A549 (cell line): ENCODE measurements around the gene FNTB. TPM values are rescaled to one million over a fixed set of nuclear protein-coding genes. Genes with fewer than 3 reads are reported as not detected.
A peak's percentile ranks its signal among the peaks of the same experiment; 100 is the strongest.

Experiments used
- ATAC-seq, 2 experiments: fragments of 200-7000 bp in 1 of 2; fragments of >200 bp in 1 of 2; cut with Nextera tagmentation in 1 of 2; cut with Tn5 transposase in 1 of 2; 3 replicates each; pipeline versions ENCODE4 v1.8.0 to v1.9.1; 2018 to 2020; ENCODE audit warnings: mild to moderate bottlenecking in 1 of 2, moderate library complexity in 1 of 2
- CTCF ChIA-PET: fragments of 300-600 bp; sonication (Branson Sonifier 250); formaldehyde crosslinking; extraction: SDS; loops from one replicate; lab custom pipeline; 2021; ENCODE audit warnings: antibody characterized with exemption, inconsistent platforms; lab: Yijun Ruan, JAX
- POLR2A ChIA-PET: fragments of 350-600 bp; formaldehyde crosslinking; extraction: SDS; loops from one replicate; lab custom pipeline; 2021; ENCODE audit warnings: antibody characterized with exemption, inconsistent platforms; lab: Yijun Ruan, JAX
- DNase-seq, 2 experiments: peaks; one replicate each; pipeline versions ENCODE4 v3.0.0 to v3.0.0-alpha.2; 2011 to 2016; ENCODE audit warnings: low read depth in 1 of 2, low spot score in 1 of 2
- FAIRE-seq: peaks from 2 replicates; lab custom pipeline; 2011; peaks lifted over from hg19 to GRCh38; lab: Jason Lieb, UNC
- H3K27ac ChIP-seq, 2 experiments: fragments of >200 bp; sonication (Bioruptor Twin); formaldehyde crosslinking; 3 replicates each; pipeline ENCODE4 v1.5.1; 2016 to 2017
- H3K4me1 ChIP-seq: fragments of >200 bp; sonication (Bioruptor Twin); formaldehyde crosslinking; 3 replicates; pipeline ENCODE4 v1.6.1; 2016
- H3K4me2 ChIP-seq: fragments of >200 bp; sonication (Bioruptor Twin); formaldehyde crosslinking; 3 replicates; pipeline ENCODE4 v1.6.1; 2016
- H3K4me3 ChIP-seq: fragments of >200 bp; sonication (Bioruptor Twin); formaldehyde crosslinking; 3 replicates; pipeline ENCODE4 v1.5.1; 2016
- H3K9me3 ChIP-seq: fragments of >200 bp; sonication (Bioruptor Twin); formaldehyde crosslinking; 3 replicates; pipeline ENCODE4 v1.6.1; 2016
- BHLHE40 ChIP-seq: IDR thresholded peaks from 2 replicates; pipeline ENCODE4 v1.6.1; 2012; ENCODE audit warnings: low read depth, low read length, inconsistent platforms
- CBX2 ChIP-seq: fragments of 200-600 bp; sonication (generic); IDR thresholded peaks from 2 replicates; pipeline ENCODE4 v1.6.1; 2016; ENCODE audit warnings: low read depth, mild to moderate bottlenecking, borderline replicate concordance
- CEBPB ChIP-seq, 2 experiments: fragments of >200 bp in 1 of 2; sonication (Bioruptor Twin) in 1 of 2; formaldehyde crosslinking in 1 of 2; IDR thresholded peaks; 2 replicates each; pipeline ENCODE4 v1.6.1; 2012 to 2016
- CHD2 ChIP-seq: fragments of 150-350 bp; IDR thresholded peaks from 2 replicates; pipeline ENCODE4 v1.6.1; 2014; ENCODE audit warnings: low read length; ENCODE audit not compliant: partially characterized antibody
- CHD4 ChIP-seq: fragments of 200-600 bp; sonication (generic); IDR thresholded peaks from 2 replicates; pipeline ENCODE4 v1.6.1; 2016; ENCODE audit warnings: antibody characterized with exemption, mild to moderate bottlenecking, borderline replicate concordance
- EHF ChIP-seq: fragments of 250-450 bp; sonication (Bioruptor Pico); IDR thresholded peaks from 2 replicates; pipeline ENCODE4 v1.5.0; 2020; ENCODE audit warnings: mild to moderate bottlenecking
- EHMT2 ChIP-seq: fragments of 200-600 bp; sonication (generic); IDR thresholded peaks from 2 replicates; pipeline ENCODE4 v1.6.1; 2016; ENCODE audit warnings: antibody characterized with exemption, low read depth, mild to moderate bottlenecking, moderate library complexity
- EP300 ChIP-seq, 2 experiments: fragments of >200 bp; sonication (Bioruptor Twin); formaldehyde crosslinking; IDR thresholded peaks; 2 replicates in 1 of 2; 3 replicates in 1 of 2; pipeline ENCODE4 v1.6.1; 2016 to 2017
- FOSL2 ChIP-seq, 2 experiments: fragments of 450-650 bp in 1 of 2; fragments of >200 bp in 1 of 2; sonication (Bioruptor Twin) in 1 of 2; formaldehyde crosslinking; IDR thresholded peaks; 2 replicates each; pipeline versions ENCODE4 v1.5.0 to v1.6.1; 2016 to 2020; ENCODE audit warnings: mild to moderate bottlenecking in 1 of 2, moderate library complexity in 1 of 2
- GATA3 ChIP-seq: IDR thresholded peaks from 2 replicates; pipeline ENCODE4 v1.6.1; 2012; ENCODE audit warnings: borderline replicate concordance
- HDAC2 ChIP-seq: fragments of 200-600 bp; sonication (generic); IDR thresholded peaks from 2 replicates; pipeline ENCODE4 v1.6.1; 2016
- HOXA7 ChIP-seq: fragments of 250-450 bp; sonication (Bioruptor Pico); IDR thresholded peaks from 2 replicates; pipeline ENCODE4 v1.5.0; 2020; ENCODE audit warnings: mild to moderate bottlenecking, moderate library complexity
- HOXB5 ChIP-seq: fragments of 250-450 bp; sonication (Bioruptor Pico); IDR thresholded peaks from 2 replicates; pipeline ENCODE4 v1.5.0; 2020; ENCODE audit warnings: mild to moderate bottlenecking, moderate library complexity
- JUN ChIP-seq, 2 experiments: fragments of >200 bp; sonication (Bioruptor Twin); formaldehyde crosslinking; IDR thresholded peaks; 2 replicates in 1 of 2; 3 replicates in 1 of 2; pipeline ENCODE4 v1.6.1; 2016 to 2017
- JUNB ChIP-seq: fragments of >200 bp; sonication (Bioruptor Twin); formaldehyde crosslinking; IDR thresholded peaks from 2 replicates; pipeline ENCODE4 v1.6.1; 2016
- KDM5A ChIP-seq: fragments of 200-600 bp; sonication (generic); IDR thresholded peaks from 2 replicates; pipeline ENCODE4 v1.6.1; 2016; ENCODE audit warnings: antibody characterized with exemption, mild to moderate bottlenecking
- MAZ ChIP-seq: fragments of 150-350 bp; IDR thresholded peaks from 2 replicates; pipeline ENCODE4 v1.6.1; 2014; ENCODE audit warnings: antibody characterized with exemption, low read depth, low read length, borderline replicate concordance
- MYC ChIP-seq: IDR thresholded peaks from 2 replicates; pipeline ENCODE4 v1.6.1; 2012; ENCODE audit warnings: mild to moderate bottlenecking, inconsistent platforms, low read length, improper control_type of control experiment, borderline replicate concordance
- POLR2A ChIP-seq: IDR thresholded peaks from 2 replicates; pipeline ENCODE4 v1.6.1; 2012; ENCODE audit warnings: mild to moderate bottlenecking, low read length
- RAD21 ChIP-seq, 2 experiments: fragments of >200 bp in 1 of 2; sonication (Bioruptor Twin) in 1 of 2; formaldehyde crosslinking in 1 of 2; IDR thresholded peaks in 1 of 2; conservative IDR thresholded peaks in 1 of 2; 2 replicates in 1 of 2; 3 replicates in 1 of 2; pipeline ENCODE4 v1.6.1; 2012 to 2018; ENCODE audit warnings: inconsistent platforms in 1 of 2
- SMC3 ChIP-seq: fragments of >200 bp; sonication (Bioruptor Twin); formaldehyde crosslinking; IDR thresholded peaks from 3 replicates; pipeline ENCODE4 v1.6.1; 2018; ENCODE audit warnings: inconsistent platforms
- SREBF2 ChIP-seq: fragments of 450-650 bp; IDR thresholded peaks from 2 replicates; pipeline ENCODE4 v1.6.1; 2014; ENCODE audit warnings: mild to moderate bottlenecking, moderate library complexity
- TFCP2L1 ChIP-seq: fragments of 250-450 bp; sonication (Bioruptor Pico); IDR thresholded peaks from 2 replicates; pipeline ENCODE4 v1.5.0; 2021; ENCODE audit warnings: mild to moderate bottlenecking
- ZNF302 ChIP-seq: fragments of 250-450 bp; sonication (Bioruptor Pico); IDR thresholded peaks from 2 replicates; pipeline ENCODE4 v1.9.0; 2021; ENCODE audit warnings: inconsistent platforms, mild to moderate bottlenecking, moderate library complexity
- WGBS: methylation state at CpG from one replicate; pipeline ENCODE4 v1.1.6; 2017; ENCODE audit errors: missing lambda C conversion rate; 5-methylcytosine and 5-hydroxymethylcytosine counted together
- polyA minus RNA-seq: library from RNA; depleted of rRNA, polyadenylated mRNA; stranded (reverse); fragments of >200 nt; gene quantifications from 2 replicates; pipeline ENCODE4 v1.2.3, GENCODE V29; 2011; rRNA and poly(A)+ RNA removed
- polyA plus RNA-seq, 4 experiments: library from polyadenylated mRNA; depleted of rRNA in 3 of 4; stranded (reverse); fragments of >200 nt; fragmentation: RNase III in 1 of 4; extraction: RNeasy Plus Mini Kit Qiagen cat#74134 plus additional on column Dnase treatment in 1 of 4; gene quantifications; 2 replicates in 3 of 4; 3 replicates in 1 of 4; pipeline ENCODE4 v1.2.3, GENCODE V29; 2011 to 2017
- TF ChIP-seq, protein P1 (sequence below): fragments of 200-600 bp; sonication (generic); IDR thresholded peaks from 2 replicates; pipeline ENCODE4 v1.6.1; 2016; ENCODE audit warnings: antibody characterized with exemption, mild to moderate bottlenecking, moderate library complexity
- TF ChIP-seq, protein P2 (sequence below): IDR thresholded peaks from 2 replicates; pipeline ENCODE4 v1.6.1; 2012; ENCODE audit warnings: low read depth, borderline replicate concordance
- TF ChIP-seq, protein P3 (sequence below): fragments of >200 bp; sonication (Bioruptor Twin); formaldehyde crosslinking; IDR thresholded peaks from 3 replicates; pipeline ENCODE4 v1.6.1; 2016
- TF ChIP-seq, protein P4 (sequence below): fragments of 250-450 bp; sonication (Bioruptor Pico); IDR thresholded peaks from 2 replicates; pipeline ENCODE4 v1.5.0; 2021; ENCODE audit warnings: mild to moderate bottlenecking, moderate library complexity, borderline replicate concordance
- TF ChIP-seq, protein P5 (sequence below): IDR thresholded peaks from 2 replicates; pipeline ENCODE4 v1.6.1; 2012

FNTB gene, protein sequence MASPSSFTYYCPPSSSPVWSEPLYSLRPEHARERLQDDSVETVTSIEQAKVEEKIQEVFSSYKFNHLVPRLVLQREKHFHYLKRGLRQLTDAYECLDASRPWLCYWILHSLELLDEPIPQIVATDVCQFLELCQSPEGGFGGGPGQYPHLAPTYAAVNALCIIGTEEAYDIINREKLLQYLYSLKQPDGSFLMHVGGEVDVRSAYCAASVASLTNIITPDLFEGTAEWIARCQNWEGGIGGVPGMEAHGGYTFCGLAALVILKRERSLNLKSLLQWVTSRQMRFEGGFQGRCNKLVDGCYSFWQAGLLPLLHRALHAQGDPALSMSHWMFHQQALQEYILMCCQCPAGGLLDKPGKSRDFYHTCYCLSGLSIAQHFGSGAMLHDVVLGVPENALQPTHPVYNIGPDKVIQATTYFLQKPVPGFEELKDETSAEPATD
- 28.5 and 35.8 TPM in 2 replicates for polyA plus RNA-seq (2011; rRNA removed)
- polyA plus RNA-seq (2012; cell fraction: cytosol; rRNA removed) = 25.8 and 32.5 TPM in 2 replicates
- 45.2 TPM in 2 replicates for polyA plus RNA-seq (2012; cell fraction: nucleus; rRNA removed)
- 31.2 to 41.9 TPM (median 37.3 TPM) in 3 replicates for polyA plus RNA-seq (2017; fragmentation: RNase III; extraction: RNeasy Plus Mini Kit Qiagen cat#74134 plus additional on column Dnase treatment)
- 67.5 and 73.5 TPM in 2 replicates for polyA minus RNA-seq

DNA sequence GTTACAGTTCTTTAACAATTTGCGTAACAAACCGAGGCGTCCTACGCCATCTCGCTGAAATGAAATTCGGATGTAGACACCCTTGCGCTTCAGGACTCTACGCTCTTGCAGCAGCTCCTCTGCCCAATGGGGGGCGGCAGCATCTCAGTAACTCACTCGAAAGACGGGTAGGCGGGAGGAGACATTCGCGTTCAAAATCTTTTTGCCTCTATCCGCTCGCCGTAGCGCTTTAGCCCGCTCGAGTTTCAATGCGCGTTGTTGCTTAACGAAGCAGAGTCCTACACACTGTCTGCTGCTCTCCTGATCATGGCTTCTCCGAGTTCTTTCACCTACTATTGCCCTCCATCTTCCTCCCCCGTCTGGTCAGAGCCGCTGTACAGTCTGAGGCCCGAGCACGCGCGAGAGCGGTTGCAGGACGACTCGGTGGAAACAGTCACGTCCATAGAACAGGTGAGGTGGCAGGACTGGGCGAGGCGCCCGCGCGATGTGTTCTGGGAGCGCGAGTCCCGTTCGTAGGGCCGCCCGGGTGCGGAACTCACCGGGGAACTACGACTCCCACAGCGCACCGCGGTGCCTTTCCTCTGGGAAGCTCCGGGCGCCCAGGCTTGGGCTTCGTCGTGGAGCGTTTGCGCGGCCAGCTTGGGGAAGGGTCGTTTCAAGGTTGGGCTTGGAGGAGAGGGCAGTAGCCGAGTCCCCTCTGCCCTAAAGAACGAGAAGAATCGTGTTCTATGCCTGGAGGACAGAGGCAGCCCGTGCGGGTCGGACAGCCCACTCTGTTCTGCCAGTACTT is at the start of gene FNTB:
Gene FNTB, plus strand, starts transcription at position 248 of the 790 bp plus-strand sequence. Its CDS starts 59 bp downstream, at position 307.
- peak; percentile 97 to 98 for DNase-seq
- H3K9me3 ChIP-seq = no peaks in the 10 kb centered on the region
- H3K27ac ChIP-seq = peak within 1 kb of the TSS; percentile 86 to 93
- H3K4me3 ChIP-seq = peak within 1 kb of the TSS; percentile 83
- ChIA-PET CTCF (interaction anchor here (0.6 to 3.2 kb wide), 23 partner anchors 8 to 1118 kb away, joined by 3 to 30 read pairs (median 5); partner anchors contain the start of gene GPX2), POLR2A (interaction anchor here (0.5 to 1.5 kb wide), 13 partner anchors 12 to 446 kb away, joined by 3 to 12 read pairs (median 4); partner anchors contain the start of genes CHURC1, HSPA2 and MAX)
- under 1% methylated on average over 46 of the region's 65 CpGs for WGBS
- H3K4me2 ChIP-seq = peak within 1 kb of the TSS; percentile 86
- ATAC-seq = peak; percentile 95 to 97
- peaks cover 12% of the 10 kb centered on the region; the same call in 1 of the 3 replicates for H3K4me1 ChIP-seq
- peak; percentile 67 for FAIRE-seq
- peak; percentile 56 for TF ChIP-seq POLR2A
- TF ChIP-seq, protein P1, sequence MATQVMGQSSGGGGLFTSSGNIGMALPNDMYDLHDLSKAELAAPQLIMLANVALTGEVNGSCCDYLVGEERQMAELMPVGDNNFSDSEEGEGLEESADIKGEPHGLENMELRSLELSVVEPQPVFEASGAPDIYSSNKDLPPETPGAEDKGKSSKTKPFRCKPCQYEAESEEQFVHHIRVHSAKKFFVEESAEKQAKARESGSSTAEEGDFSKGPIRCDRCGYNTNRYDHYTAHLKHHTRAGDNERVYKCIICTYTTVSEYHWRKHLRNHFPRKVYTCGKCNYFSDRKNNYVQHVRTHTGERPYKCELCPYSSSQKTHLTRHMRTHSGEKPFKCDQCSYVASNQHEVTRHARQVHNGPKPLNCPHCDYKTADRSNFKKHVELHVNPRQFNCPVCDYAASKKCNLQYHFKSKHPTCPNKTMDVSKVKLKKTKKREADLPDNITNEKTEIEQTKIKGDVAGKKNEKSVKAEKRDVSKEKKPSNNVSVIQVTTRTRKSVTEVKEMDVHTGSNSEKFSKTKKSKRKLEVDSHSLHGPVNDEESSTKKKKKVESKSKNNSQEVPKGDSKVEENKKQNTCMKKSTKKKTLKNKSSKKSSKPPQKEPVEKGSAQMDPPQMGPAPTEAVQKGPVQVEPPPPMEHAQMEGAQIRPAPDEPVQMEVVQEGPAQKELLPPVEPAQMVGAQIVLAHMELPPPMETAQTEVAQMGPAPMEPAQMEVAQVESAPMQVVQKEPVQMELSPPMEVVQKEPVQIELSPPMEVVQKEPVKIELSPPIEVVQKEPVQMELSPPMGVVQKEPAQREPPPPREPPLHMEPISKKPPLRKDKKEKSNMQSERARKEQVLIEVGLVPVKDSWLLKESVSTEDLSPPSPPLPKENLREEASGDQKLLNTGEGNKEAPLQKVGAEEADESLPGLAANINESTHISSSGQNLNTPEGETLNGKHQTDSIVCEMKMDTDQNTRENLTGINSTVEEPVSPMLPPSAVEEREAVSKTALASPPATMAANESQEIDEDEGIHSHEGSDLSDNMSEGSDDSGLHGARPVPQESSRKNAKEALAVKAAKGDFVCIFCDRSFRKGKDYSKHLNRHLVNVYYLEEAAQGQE = 0 out of 2 replicates have a peak, but pooled peaks have one; percentile 27
- TF ChIP-seq BHLHE40 = peak; percentile 1; the same call in 1 of the 2 replicates
- 0 out of 2 replicates have a peak, but pooled peaks have one; percentile 19 for TF ChIP-seq MYC
- TF ChIP-seq RAD21 (conservative IDR thresholded peaks at IDR 0.05 in 1 of 2, IDR thresholded peaks at IDR 0.05 in 1 of 2) = peak; percentile 83 to 90
- TF ChIP-seq SMC3 = peak; percentile 63
- TF ChIP-seq EHMT2 = no peak
- TF ChIP-seq, protein P2, sequence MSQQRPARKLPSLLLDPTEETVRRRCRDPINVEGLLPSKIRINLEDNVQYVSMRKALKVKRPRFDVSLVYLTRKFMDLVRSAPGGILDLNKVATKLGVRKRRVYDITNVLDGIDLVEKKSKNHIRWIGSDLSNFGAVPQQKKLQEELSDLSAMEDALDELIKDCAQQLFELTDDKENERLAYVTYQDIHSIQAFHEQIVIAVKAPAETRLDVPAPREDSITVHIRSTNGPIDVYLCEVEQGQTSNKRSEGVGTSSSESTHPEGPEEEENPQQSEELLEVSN = peak; percentile 82
- TF ChIP-seq, protein P3, sequence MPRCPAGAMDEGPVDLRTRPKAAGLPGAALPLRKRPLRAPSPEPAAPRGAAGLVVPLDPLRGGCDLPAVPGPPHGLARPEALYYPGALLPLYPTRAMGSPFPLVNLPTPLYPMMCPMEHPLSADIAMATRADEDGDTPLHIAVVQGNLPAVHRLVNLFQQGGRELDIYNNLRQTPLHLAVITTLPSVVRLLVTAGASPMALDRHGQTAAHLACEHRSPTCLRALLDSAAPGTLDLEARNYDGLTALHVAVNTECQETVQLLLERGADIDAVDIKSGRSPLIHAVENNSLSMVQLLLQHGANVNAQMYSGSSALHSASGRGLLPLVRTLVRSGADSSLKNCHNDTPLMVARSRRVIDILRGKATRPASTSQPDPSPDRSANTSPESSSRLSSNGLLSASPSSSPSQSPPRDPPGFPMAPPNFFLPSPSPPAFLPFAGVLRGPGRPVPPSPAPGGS = peak; percentile 21; the same call in 1 of the 3 replicates
- no peak for TF ChIP-seq CBX2
- TF ChIP-seq ZNF302 (CRISPR knock-in tag) = no peak
- no peak for TF ChIP-seq SREBF2
- TF ChIP-seq JUNB = no peak
- TF ChIP-seq HDAC2 = 0 out of 2 replicates have a peak, but pooled peaks have one; percentile 69
- no peak for TF ChIP-seq CHD4
- peak in 1 of 2 experiments; percentile 84; a peak in 2 of 4 replicates for TF ChIP-seq CEBPB (IDR thresholded peaks at IDR 0.05)
- no peak for TF ChIP-seq EHF (CRISPR knock-in tag)
- TF ChIP-seq, protein P4, sequence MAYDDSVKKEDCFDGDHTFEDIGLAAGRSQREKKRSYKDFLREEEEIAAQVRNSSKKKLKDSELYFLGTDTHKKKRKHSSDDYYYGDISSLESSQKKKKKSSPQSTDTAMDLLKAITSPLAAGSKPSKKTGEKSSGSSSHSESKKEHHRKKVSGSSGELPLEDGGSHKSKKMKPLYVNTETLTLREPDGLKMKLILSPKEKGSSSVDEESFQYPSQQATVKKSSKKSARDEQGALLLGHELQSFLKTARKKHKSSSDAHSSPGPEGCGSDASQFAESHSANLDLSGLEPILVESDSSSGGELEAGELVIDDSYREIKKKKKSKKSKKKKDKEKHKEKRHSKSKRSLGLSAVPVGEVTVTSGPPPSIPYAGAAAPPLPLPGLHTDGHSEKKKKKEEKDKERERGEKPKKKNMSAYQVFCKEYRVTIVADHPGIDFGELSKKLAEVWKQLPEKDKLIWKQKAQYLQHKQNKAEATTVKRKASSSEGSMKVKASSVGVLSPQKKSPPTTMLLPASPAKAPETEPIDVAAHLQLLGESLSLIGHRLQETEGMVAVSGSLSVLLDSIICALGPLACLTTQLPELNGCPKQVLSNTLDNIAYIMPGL (CRISPR knock-in tag) = no peak
- peak; percentile 69; the same call in 1 of the 2 replicates for TF ChIP-seq KDM5A
- peak; percentile 3 for TF ChIP-seq CHD2
- TF ChIP-seq EP300 (IDR thresholded peaks at IDR 0.05) = peak in 1 of 2 experiments; percentile 23; a peak in 1 of 5 replicates
- TF ChIP-seq MAZ = 0 out of 2 replicates have a peak, but pooled peaks have one; percentile 57
- TF ChIP-seq, protein P5, sequence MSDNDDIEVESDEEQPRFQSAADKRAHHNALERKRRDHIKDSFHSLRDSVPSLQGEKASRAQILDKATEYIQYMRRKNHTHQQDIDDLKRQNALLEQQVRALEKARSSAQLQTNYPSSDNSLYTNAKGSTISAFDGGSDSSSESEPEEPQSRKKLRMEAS = peak; percentile 93
- TF ChIP-seq GATA3 = no peak
- TF ChIP-seq TFCP2L1 (CRISPR knock-in tag) = no peak
- TF ChIP-seq FOSL2 (IDR thresholded peaks at IDR 0.05) = no peak
- peak; percentile 14; the same call in 1 of the 2 replicates for TF ChIP-seq FOSL2 (CRISPR knock-in tag; IDR thresholded peaks at IDR 0.05)
- TF ChIP-seq HOXA7 (CRISPR knock-in tag) = no peak
- no peak for TF ChIP-seq HOXB5 (CRISPR knock-in tag)
- TF ChIP-seq JUN (IDR thresholded peaks at IDR 0.05) = peak; percentile 82 to 92; a peak in 4 of 5 replicates
